HG03457 (cell line): ENCODE measurements around the gene SLC25A21.
"Not testable (repeated sequence)": the region's sequence is repeated elsewhere in the genome, so short reads cannot be mapped to it uniquely, and the experiment has no call there.

Experiments used
- ATAC-seq: cut with Tn5 transposase; IDR thresholded peaks from one replicate; pipeline ENCODE4 v1.9.1; 2021; ENCODE audit warnings: moderate number of reproducible peaks; ENCODE audit not compliant: unreplicated experiment

The SLC25A21 gene

GRCh38 chr14:36738269-36738668 lies 434.1 kb downstream of the SLC25A21 start:
- no peak for ATAC-seq

GRCh38 chr14:36726128-36726527 lies 446.3 kb downstream of the SLC25A21 start:
- ATAC-seq: no peak

- no peak for ATAC-seq
Measured at GRCh38 chr14:36724162-36724561, 448.2 kb downstream of the SLC25A21 start.

GRCh38 chr14:36723530-36723929 lies 448.9 kb downstream of the SLC25A21 start:
- no peak for ATAC-seq

- ATAC-seq: no peak
Measured at GRCh38 chr14:36721877-36722276, 450.5 kb downstream of the SLC25A21 start.

GRCh38 chr14:36720657-36721056 lies 451.7 kb downstream of the SLC25A21 start:
- no peak for ATAC-seq

- no peak for ATAC-seq
Measured at GRCh38 chr14:36719823-36720222, 452.6 kb downstream of the SLC25A21 start.

- no peak for ATAC-seq
Measured at GRCh38 chr14:36718216-36718615, 454.2 kb downstream of the SLC25A21 start.

GRCh38 chr14:36717363-36717762 lies 455.0 kb downstream of the SLC25A21 start:
- ATAC-seq: no peak

- no peak for ATAC-seq
Measured at GRCh38 chr14:36716614-36717184, 455.7 kb downstream of the SLC25A21 start.

GRCh38 chr14:36713960-36714703 lies 458.3 kb downstream of the SLC25A21 start:
- no peak for ATAC-seq

GRCh38 chr14:36707570-36707969 lies 464.8 kb downstream of the SLC25A21 start:
- ATAC-seq: no peak

GRCh38 chr14:36702474-36702873 lies 469.9 kb downstream of the SLC25A21 start:
- ATAC-seq: no peak

GRCh38 chr14:36701132-36701531 lies 471.3 kb downstream of the SLC25A21 start:
- ATAC-seq: no peak

GRCh38 chr14:36700651-36701050 lies 471.8 kb downstream of the SLC25A21 start:
- ATAC-seq: no peak

GRCh38 chr14:36699420-36699819 lies 473.0 kb downstream of the SLC25A21 start:
- not testable (repeated sequence) for ATAC-seq

- ATAC-seq: no peak
Measured at GRCh38 chr14:36690311-36691040, 481.9 kb downstream of the SLC25A21 start.

- ATAC-seq: no peak
Measured at GRCh38 chr14:36684946-36685345, 487.5 kb downstream of the SLC25A21 start.

- no peak for ATAC-seq
Measured at GRCh38 chr14:36683083-36683724, 489.2 kb downstream of the SLC25A21 start.

- no peak for ATAC-seq
Measured at GRCh38 chr14:36682338-36682737, 490.1 kb downstream of the SLC25A21 start.

GRCh38 chr14:36676236-36676635 lies 496.2 kb downstream of the SLC25A21 start:
- no peak for ATAC-seq
